HepG2 (cell line): ENCODE measurements around the gene ANKS1A. TPM values are rescaled to one million over a fixed set of nuclear protein-coding genes. Genes with fewer than 3 reads are reported as not detected.

Source experiments
- ATAC-seq: fragments of 200-7000 bp; cut with Tn5 transposase; 3 replicates; pipeline ENCODE4 v1.9.1; 2020; ENCODE audit warnings: mild to moderate bottlenecking, moderate library complexity
- BruUV-seq: library from RNA; stranded (reverse); fragments of 400-500 nt; replicated peaks from 2 replicates; lab custom pipeline; 2021; lab: Mats Ljungman, UMichigan
- CTCF ChIA-PET: fragments of 300-600 bp; formaldehyde crosslinking; extraction: SDS; loops from one replicate; lab custom pipeline; 2021; ENCODE audit warnings: low total read pairs, inconsistent platforms, low intra/inter-chr PET ratio; lab: Yijun Ruan, JAX
- POLR2A ChIA-PET: fragments of 350-600 bp; sonication (Branson Sonifier 250); formaldehyde crosslinking; loops from one replicate; lab custom pipeline; 2020; ENCODE audit warnings: antibody characterized with exemption, inconsistent platforms; lab: Yijun Ruan, JAX
- DNase-seq: peaks from one replicate; pipeline ENCODE4 v3.0.0-alpha.2; 2015; ENCODE audit warnings: low spot score
- FAIRE-seq: peaks from 3 replicates; lab custom pipeline; 2011; peaks lifted over from hg19 to GRCh38; lab: Jason Lieb, UNC
- H2AFZ ChIP-seq: one replicate; pipeline ENCODE4 v1.6.1; 2011; ENCODE audit warnings: low read length, inconsistent platforms
- H3K27ac ChIP-seq: fragments of 300-600 bp; 3 replicates; pipeline ENCODE4 v1.8.0; 2011; ENCODE audit warnings: mixed run types, mild to moderate bottlenecking, mixed read lengths, low read length, inconsistent platforms; ENCODE audit not compliant: insufficient read depth; ENCODE audit errors: extremely low read length
- H3K27me3 ChIP-seq, 2 experiments: fragments of 200-600 bp in 1 of 2; 2 replicates in 1 of 2; 3 replicates in 1 of 2; pipeline versions ENCODE4 v1.6.0 to v1.8.0; 2011; ENCODE audit warnings: low read length in 2 of 2, mild to moderate bottlenecking in 2 of 2, moderate library complexity in 2 of 2, inconsistent platforms in 1 of 2; ENCODE audit not compliant: insufficient read depth in 2 of 2, control insufficient read depth in 1 of 2
- H3K36me3 ChIP-seq, 2 experiments: fragments of 200-600 bp in 1 of 2; replicated peaks in 1 of 2; 2 replicates in 1 of 2; 3 replicates in 1 of 2; pipeline versions ENCODE4 v1.5.1 to v1.8.0; 2011; ENCODE audit warnings: low read length in 2 of 2, inconsistent platforms in 1 of 2; ENCODE audit not compliant: insufficient read depth in 2 of 2, control insufficient read depth in 1 of 2
- H3K4me1 ChIP-seq: 2 replicates; pipeline ENCODE4 v1.5.1; 2012; ENCODE audit warnings: low read length, inconsistent platforms; ENCODE audit not compliant: insufficient read depth
- H3K4me2 ChIP-seq: 2 replicates; pipeline ENCODE4 v1.6.0; 2011; ENCODE audit warnings: low read depth, low read length, inconsistent platforms
- H3K4me3 ChIP-seq, 3 experiments: fragments of 200-600 bp in 1 of 3; sonication (generic), shearing (Covaris generic) in 1 of 3; replicated peaks in 1 of 3; 2 replicates each; pipeline ENCODE4 v1.5.1; 2011 to 2016; ENCODE audit warnings: low read length in 3 of 3, inconsistent platforms in 2 of 3, low read depth in 2 of 3, mild to moderate bottlenecking in 2 of 3, control low read depth in 1 of 3, mixed read lengths in 1 of 3; ENCODE audit not compliant: insufficient read depth in 1 of 3
- H3K79me2 ChIP-seq: one replicate; pipeline ENCODE4 v1.6.1; 2011; ENCODE audit warnings: low read length, inconsistent platforms; ENCODE audit not compliant: insufficient read depth
- H3K9ac ChIP-seq: 2 replicates; pipeline ENCODE4 v1.6.0; 2011; ENCODE audit warnings: mild to moderate bottlenecking, low read depth, low read length, inconsistent platforms; ENCODE audit not compliant: insufficient read depth
- H3K9me3 ChIP-seq: 2 replicates; pipeline ENCODE4 v1.5.1; 2012; ENCODE audit warnings: mild to moderate bottlenecking, low read length
- H4K20me1 ChIP-seq: 2 replicates; pipeline ENCODE4 v1.6.0; 2011; ENCODE audit warnings: inconsistent platforms, mild to moderate bottlenecking, low read length, moderate library complexity; ENCODE audit not compliant: insufficient read depth
- CBX1 ChIP-seq: IDR thresholded peaks from one replicate; pipeline ENCODE4 v1.6.1; 2016; ENCODE audit warnings: antibody characterized with exemption, low read depth
- CBX2 ChIP-seq, 2 experiments: fragments of 200-600 bp in 1 of 2; sonication (generic); formaldehyde crosslinking in 1 of 2; IDR thresholded peaks; 2 replicates each; pipeline versions ENCODE4 v1.7.0 to v1.8.1; 2018 to 2022; ENCODE audit warnings: low read depth in 2 of 2, low read length in 1 of 2, mild to moderate bottlenecking in 1 of 2, missing genetic modification reagents in 1 of 2
- ZNF180 ChIP-seq: sonication (generic); formaldehyde crosslinking; IDR thresholded peaks from 2 replicates; pipeline ENCODE4 v1.4.0; 2020; ENCODE audit warnings: low read depth, missing genetic modification reagents, borderline replicate concordance
- ZNF224 ChIP-seq: sonication (generic); formaldehyde crosslinking; IDR thresholded peaks from 2 replicates; pipeline ENCODE4 v1.5.0; 2020; ENCODE audit warnings: mild to moderate bottlenecking, missing genetic modification reagents
- ZNF329 ChIP-seq: sonication (generic); formaldehyde crosslinking; IDR thresholded peaks from 2 replicates; pipeline ENCODE4 v1.9.0; 2021; ENCODE audit warnings: low read depth, mild to moderate bottlenecking, missing genetic modification reagents
- ZNF33A ChIP-seq: sonication (generic); formaldehyde crosslinking; IDR thresholded peaks from 2 replicates; pipeline ENCODE4 v1.5.1; 2020; ENCODE audit warnings: missing genetic modification reagents, mild to moderate bottlenecking, moderate library complexity, borderline replicate concordance
- ZNF501 ChIP-seq: sonication (generic); formaldehyde crosslinking; IDR thresholded peaks from 2 replicates; pipeline ENCODE4 v1.5.1; 2020; ENCODE audit warnings: mild to moderate bottlenecking, moderate library complexity, missing genetic modification reagents
- ZNF652 ChIP-seq: IDR thresholded peaks from 2 replicates; pipeline ENCODE4 v1.6.1; 2016; ENCODE audit warnings: low read depth, borderline replicate concordance
- WGBS: methylation state at CpG from one replicate; pipeline ENCODE4 v1.1.6; 2017; ENCODE audit warnings: low lambda C conversion rate; 5-methylcytosine and 5-hydroxymethylcytosine counted together
- in situ Hi-C: cut with HindIII; loops from 2 replicates; pipeline ENCODE4 v1.10.0; 2017; ENCODE audit warnings: low pct_unique_long_range_greater_than_20kb; ENCODE audit not compliant: extremely low pct_ligation_motif_present
- intact Hi-C: fragments of 100-400 bp; cut with micrococcal nuclease; formaldehyde crosslinking; loops from one replicate; pipeline ENCODE4 v1.10.0; 2022; ENCODE audit not compliant: unreplicated experiment
- polyA plus RNA-seq, 8 experiments: library from polyadenylated mRNA; depleted of rRNA in 3 of 8; stranded (reverse) in 7 of 8; unstranded in 1 of 8; fragments of >200 nt; fragmentation: Illumina TruSeq in 4 of 8; extraction: Trizol in 4 of 8; gene quantifications; 2 replicates each; pipeline versions ENCODE4 v1.2.1 to v1.2.3, GENCODE V29; 2011 to 2016; ENCODE audit warnings: low read depth in 4 of 8, missing spikeins in 1 of 8, mixed read lengths in 1 of 8; ENCODE audit not compliant: insufficient read depth in 1 of 8
- total RNA-seq, 5 experiments: library from RNA; depleted of rRNA; stranded (reverse); fragments of >200 nt; fragmentation: Illumina TruSeq; extraction: Trizol; gene quantifications; 2 replicates each; pipeline ENCODE4 v1.2.3, GENCODE V29; 2016; ENCODE audit warnings: low read depth in 1 of 5
- TF ChIP-seq, protein P1 (sequence below): sonication (generic); formaldehyde crosslinking; IDR thresholded peaks from 2 replicates; pipeline ENCODE4 v1.4.0; 2020; ENCODE audit warnings: mild to moderate bottlenecking, missing genetic modification reagents
- TF ChIP-seq, protein P2 (sequence below): sonication (generic); formaldehyde crosslinking; IDR thresholded peaks from 2 replicates; pipeline ENCODE4 v1.8.1; 2023; ENCODE audit warnings: mild to moderate bottlenecking, moderate library complexity, missing genetic modification reagents
- TF ChIP-seq, protein P3 (sequence below): sonication (generic); formaldehyde crosslinking; IDR thresholded peaks from 2 replicates; pipeline ENCODE4 v1.8.0; 2022; ENCODE audit warnings: missing genetic modification reagents, low read depth, mild to moderate bottlenecking, borderline replicate concordance

ANKS1A gene
- total and polyA plus RNA-seq, 2 of the 13 experiments (the other 11 are each of a cell fraction or from before 2014, with no cell fraction given) = 7.2 to 15.1 TPM

DNA sequence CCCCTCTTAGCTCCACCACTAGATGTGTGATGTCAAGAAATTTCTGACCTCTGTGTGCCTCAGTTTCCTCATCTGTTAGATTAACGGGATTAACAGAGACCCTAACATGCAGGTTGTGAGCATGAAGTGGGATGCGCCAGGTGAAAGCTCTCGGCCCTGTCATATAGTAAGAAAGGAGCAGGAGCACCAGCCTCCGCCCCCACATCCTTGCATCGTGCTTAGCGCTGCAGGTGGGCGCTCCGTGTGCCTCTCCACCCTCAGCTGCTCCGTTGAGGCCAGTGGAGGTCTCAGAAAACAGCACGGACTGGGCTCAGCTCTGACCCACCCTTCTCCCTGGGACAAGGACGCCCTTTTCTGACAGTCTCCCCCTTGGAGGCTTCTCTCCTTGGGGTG, 188.7 kb downstream of the ANKS1A start (continued):
- TF ChIP-seq ZNF180 (CRISPR knock-in tag) (no peak), ZNF501 (CRISPR knock-in tag) (no peak)

DNA sequence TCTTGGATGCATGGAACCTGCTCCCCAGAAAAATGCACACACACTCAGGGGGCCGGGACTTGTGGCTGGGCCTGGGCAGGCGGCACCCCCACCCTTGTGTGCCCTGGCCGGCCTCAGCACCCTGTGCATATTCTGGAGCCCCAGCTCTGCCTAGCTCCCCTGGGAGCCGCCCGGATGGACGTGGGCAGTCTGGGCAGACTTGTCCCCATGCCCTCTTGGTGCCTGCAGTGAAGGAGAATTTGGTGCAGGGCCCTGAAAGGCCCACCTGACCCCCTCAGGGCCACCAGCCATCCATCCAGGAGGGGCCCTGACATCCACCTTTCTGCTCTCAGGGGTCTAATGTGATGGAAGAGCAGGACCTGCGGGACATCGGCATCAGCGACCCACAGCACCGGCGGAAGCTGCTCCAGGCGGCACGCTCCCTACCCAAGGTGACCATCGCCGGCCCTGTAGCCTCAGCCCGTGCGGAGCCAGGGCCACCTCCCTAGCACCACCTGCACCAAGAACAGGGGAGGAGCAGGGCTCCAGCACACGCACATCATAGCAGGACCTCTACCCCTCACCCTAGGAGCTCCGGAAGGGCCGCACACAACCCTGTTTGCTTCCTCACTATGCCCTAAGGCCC, 189.3 kb downstream of the ANKS1A start:
- Histone ChIP-seq H3K9me3 (no peaks in the 10 kb centered on the region), H3K4me1 (no peaks in the 10 kb centered on the region), H3K27ac (no peak overlapping the region), H3K4me3 (no peak overlapping the region), H3K27me3 (no peaks in the 10 kb centered on the region), H3K79me2 (no peaks in the 10 kb centered on the region), H3K4me2 (no peak overlapping the region), H4K20me1 (no peaks in the 10 kb centered on the region), H3K9ac (no peak overlapping the region), H2AFZ (no peak overlapping the region), H3K36me3 (peaks cover 21 to 27% of the 10 kb centered on the region in 2 experiments)
- no TSS peak for BruUV-seq
- 100% methylated on average over 9 of the region's 20 CpGs for WGBS
- no peak for FAIRE-seq
- ChIA-PET CTCF (no interaction called here), POLR2A (no interaction called here)
- intact Hi-C loops (no loop called here), in situ Hi-C loops (no loop called here)
- no peak for DNase-seq
- no peak for ATAC-seq
- no peak for TF ChIP-seq ZNF329 (CRISPR knock-in tag)
- TF ChIP-seq, protein P1, sequence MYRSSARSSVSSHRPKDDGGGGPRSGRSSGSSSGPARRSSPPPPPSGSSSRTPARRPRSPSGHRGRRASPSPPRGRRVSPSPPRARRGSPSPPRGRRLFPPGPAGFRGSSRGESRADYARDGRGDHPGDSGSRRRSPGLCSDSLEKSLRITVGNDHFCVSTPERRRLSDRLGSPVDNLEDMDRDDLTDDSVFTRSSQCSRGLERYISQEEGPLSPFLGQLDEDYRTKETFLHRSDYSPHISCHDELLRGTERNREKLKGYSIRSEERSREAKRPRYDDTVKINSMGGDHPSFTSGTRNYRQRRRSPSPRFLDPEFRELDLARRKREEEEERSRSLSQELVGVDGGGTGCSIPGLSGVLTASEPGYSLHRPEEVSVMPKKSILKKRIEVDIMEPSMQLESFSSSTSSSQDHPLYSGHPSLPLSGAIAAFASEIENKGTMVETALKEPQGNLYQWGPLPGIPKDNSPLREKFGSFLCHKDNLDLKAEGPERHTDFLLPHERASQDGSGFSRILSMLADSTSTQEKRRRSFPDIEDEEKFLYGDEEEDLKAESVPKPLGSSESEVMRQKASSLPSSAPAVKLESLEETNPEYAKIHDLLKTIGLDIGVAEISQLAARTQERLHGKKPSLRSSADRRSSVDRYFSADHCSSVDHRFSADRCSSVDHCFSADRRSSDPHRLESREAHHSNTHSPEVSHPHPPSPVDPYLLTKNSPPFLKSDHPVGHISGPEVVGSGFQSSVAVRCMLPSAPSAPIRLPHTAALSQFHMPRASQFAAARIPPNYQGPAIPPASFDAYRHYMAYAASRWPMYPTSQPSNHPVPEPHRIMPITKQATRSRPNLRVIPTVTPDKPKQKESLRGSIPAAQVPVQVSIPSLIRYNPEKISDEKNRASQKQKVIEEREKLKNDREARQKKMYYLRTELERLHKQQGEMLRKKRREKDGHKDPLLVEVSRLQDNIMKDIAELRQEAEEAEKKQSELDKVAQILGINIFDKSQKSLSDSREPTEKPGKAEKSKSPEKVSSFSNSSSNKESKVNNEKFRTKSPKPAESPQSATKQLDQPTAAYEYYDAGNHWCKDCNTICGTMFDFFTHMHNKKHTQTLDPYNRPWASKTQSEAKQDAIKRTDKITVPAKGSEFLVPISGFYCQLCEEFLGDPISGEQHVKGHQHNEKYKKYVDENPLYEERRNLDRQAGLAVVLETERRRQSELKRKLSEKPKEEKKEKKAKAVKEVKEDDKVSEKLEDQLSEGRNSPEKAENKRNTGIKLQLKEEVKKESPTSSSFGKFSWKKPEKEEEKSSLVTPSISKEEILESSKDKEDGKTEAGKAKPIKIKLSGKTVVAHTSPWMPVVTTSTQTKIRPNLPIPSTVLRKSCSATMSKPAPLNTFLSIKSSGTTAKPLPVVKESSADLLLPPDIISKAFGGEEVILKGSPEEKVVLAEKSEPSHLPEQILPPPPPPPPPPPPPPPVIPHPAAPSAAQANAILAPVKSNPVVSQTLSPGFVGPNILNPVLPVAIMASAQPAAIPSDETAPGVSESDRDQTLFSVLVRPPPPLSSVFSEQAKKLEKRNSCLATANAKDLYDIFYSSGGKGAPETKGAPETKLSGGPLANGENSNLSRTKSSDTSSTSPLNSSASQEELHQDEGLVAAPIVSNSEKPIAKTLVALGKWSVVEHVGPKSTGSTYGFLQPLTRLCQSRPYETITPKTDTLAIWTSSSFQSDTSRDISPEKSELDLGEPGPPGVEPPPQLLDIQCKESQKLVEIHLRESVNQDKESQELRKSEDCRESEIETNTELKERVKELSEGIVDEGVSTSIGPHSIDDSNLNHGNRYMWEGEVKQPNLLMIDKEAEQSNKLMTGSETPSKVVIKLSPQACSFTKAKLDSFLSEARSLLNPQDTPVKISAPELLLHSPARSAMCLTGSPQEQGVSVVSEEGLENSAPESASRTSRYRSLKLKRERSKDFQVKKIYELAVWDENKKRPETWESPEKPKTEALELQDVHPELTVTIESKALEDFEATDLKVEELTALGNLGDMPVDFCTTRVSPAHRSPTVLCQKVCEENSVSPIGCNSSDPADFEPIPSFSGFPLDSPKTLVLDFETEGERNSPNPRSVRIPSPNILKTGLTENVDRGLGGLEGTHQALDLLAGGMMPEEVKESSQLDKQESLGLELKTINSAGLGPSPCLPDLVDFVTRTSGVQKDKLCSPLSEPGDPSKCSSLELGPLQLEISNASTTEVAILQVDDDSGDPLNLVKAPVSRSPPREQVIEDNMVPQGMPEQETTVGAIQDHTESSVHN (CRISPR knock-in tag) = no peak
- no peak for TF ChIP-seq ZNF652 (CRISPR knock-in tag)
- TF ChIP-seq ZNF33A = no peak
- no peak for TF ChIP-seq ZNF224 (CRISPR knock-in tag)
- TF ChIP-seq, protein P2, sequence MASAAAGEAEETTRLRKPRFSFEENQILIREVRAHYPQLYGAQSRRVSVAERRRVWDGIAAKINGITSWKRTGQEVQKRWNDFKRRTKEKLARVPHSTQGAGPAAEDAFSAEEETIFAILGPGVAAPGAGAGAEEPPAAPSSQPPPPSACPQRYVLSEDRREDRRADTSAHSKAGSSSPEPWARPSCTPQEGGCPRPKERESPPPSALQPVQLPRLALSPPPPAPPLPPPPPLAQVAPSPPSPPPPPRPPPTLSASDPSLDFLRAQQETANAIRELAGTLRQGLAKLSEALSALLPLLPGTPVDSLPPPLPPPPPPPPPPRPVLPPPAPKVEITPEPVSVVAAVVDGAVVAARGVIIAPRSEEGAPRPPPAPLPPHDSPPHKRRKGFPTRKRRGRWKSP (CRISPR knock-in tag) = no peak
- TF ChIP-seq CBX2 (IDR thresholded peaks at IDR 0.05; ENCODE audit: low read depth, low read length) = no peak
- no peak for TF ChIP-seq CBX2 (CRISPR knock-in tag; IDR thresholded peaks at IDR 0.05; ENCODE audit: low read depth)
- TF ChIP-seq CBX1 = no peak
- TF ChIP-seq, protein P3, sequence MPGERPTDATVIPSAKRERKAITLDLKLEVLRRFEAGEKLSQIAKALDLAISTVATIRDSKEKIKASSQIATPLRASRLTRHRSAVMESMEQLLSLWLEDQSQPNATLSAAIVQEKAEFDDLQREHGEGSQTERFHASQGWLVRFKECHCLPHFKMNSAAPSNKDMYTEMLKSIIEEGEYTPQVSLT (CRISPR knock-in tag) = no peak
